HepG2 (cell line): ENCODE results near the gene FUCA1. TPM values are rescaled to one million over a fixed set of nuclear protein-coding genes. Genes with fewer than 3 reads are reported as not detected.

Source experiments
- HNF4A ChIP-seq: sonication (generic); formaldehyde crosslinking; IDR thresholded peaks from 2 replicates; pipeline ENCODE4 v1.4.0; 2020; ENCODE audit warnings: missing genetic modification reagents
- ISX ChIP-seq: sonication (generic); formaldehyde crosslinking; conservative IDR thresholded peaks from 2 replicates; pipeline ENCODE4 v1.5.0; 2020; ENCODE audit warnings: missing genetic modification reagents
- MED8 ChIP-seq: sonication (generic); formaldehyde crosslinking; IDR thresholded peaks from 2 replicates; pipeline ENCODE4 v1.8.1; 2023; ENCODE audit warnings: mild to moderate bottlenecking, missing genetic modification reagents; ENCODE audit not compliant: insufficient replicate concordance
- MEF2D ChIP-seq: sonication (generic); formaldehyde crosslinking; IDR thresholded peaks from 2 replicates; pipeline ENCODE4 v1.5.1; 2020; ENCODE audit warnings: mild to moderate bottlenecking, missing genetic modification reagents
- MLLT10 ChIP-seq: sonication (generic); formaldehyde crosslinking; IDR thresholded peaks from 2 replicates; pipeline ENCODE4 v1.4.0; 2020; ENCODE audit warnings: missing genetic modification reagents
- PHB2 ChIP-seq: fragments of 450-650 bp; IDR thresholded peaks from 2 replicates; pipeline ENCODE4 v1.6.1; 2018; ENCODE audit not compliant: partially characterized antibody
- PHF20 ChIP-seq: sonication (generic); formaldehyde crosslinking; IDR thresholded peaks from 2 replicates; pipeline ENCODE4 v1.5.0; 2020; ENCODE audit warnings: mild to moderate bottlenecking, missing genetic modification reagents
- PHF8 ChIP-seq: sonication (generic); formaldehyde crosslinking; IDR thresholded peaks from 2 replicates; pipeline ENCODE4 v1.5.0; 2020; ENCODE audit warnings: missing genetic modification reagents
- ZNF143 ChIP-seq: sonication (generic); formaldehyde crosslinking; IDR thresholded peaks from 2 replicates; pipeline ENCODE4 v1.4.0; 2020; ENCODE audit warnings: missing genetic modification reagents
- ZNF256 ChIP-seq: sonication (generic); formaldehyde crosslinking; conservative IDR thresholded peaks from 2 replicates; pipeline ENCODE4 v1.4.0; 2020; ENCODE audit warnings: missing genetic modification reagents
- ZNF430 ChIP-seq: sonication (generic); formaldehyde crosslinking; IDR thresholded peaks from 2 replicates; pipeline ENCODE4 v1.9.0; 2021; ENCODE audit warnings: mild to moderate bottlenecking, missing genetic modification reagents
- ZNF556 ChIP-seq: sonication (generic); formaldehyde crosslinking; IDR thresholded peaks from 2 replicates; pipeline ENCODE4 v1.4.0; 2020; ENCODE audit warnings: mild to moderate bottlenecking, missing genetic modification reagents, borderline replicate concordance
- ZNF569 ChIP-seq: sonication (generic); formaldehyde crosslinking; IDR thresholded peaks from 2 replicates; pipeline ENCODE4 v1.5.0; 2020; ENCODE audit warnings: mild to moderate bottlenecking, missing genetic modification reagents, moderate library complexity, borderline replicate concordance
- ZNF607 ChIP-seq: sonication (generic); formaldehyde crosslinking; IDR thresholded peaks from 2 replicates; pipeline ENCODE4 v1.5.1; 2020; ENCODE audit warnings: missing genetic modification reagents, mild to moderate bottlenecking, borderline replicate concordance
- ZNF777 ChIP-seq: sonication (generic); formaldehyde crosslinking; IDR thresholded peaks from 2 replicates; pipeline ENCODE4 v1.4.0; 2020; ENCODE audit warnings: missing genetic modification reagents
- polyA plus RNA-seq, 8 experiments: library from polyadenylated mRNA; depleted of rRNA in 3 of 8; stranded (reverse) in 7 of 8; unstranded in 1 of 8; fragments of >200 nt; fragmentation: Illumina TruSeq in 4 of 8; extraction: Trizol in 4 of 8; gene quantifications; 2 replicates each; pipeline versions ENCODE4 v1.2.1 to v1.2.3, GENCODE V29; 2011 to 2016; ENCODE audit warnings: low read depth in 4 of 8, missing spikeins in 1 of 8, mixed read lengths in 1 of 8; ENCODE audit not compliant: insufficient read depth in 1 of 8
- total RNA-seq, 5 experiments: library from RNA; depleted of rRNA; stranded (reverse); fragments of >200 nt; fragmentation: Illumina TruSeq; extraction: Trizol; gene quantifications; 2 replicates each; pipeline ENCODE4 v1.2.3, GENCODE V29; 2016; ENCODE audit warnings: low read depth in 1 of 5
- TF ChIP-seq, protein P1 (sequence below): sonication (generic); formaldehyde crosslinking; IDR thresholded peaks from 2 replicates; pipeline ENCODE4 v1.5.1; 2020; ENCODE audit warnings: mild to moderate bottlenecking, moderate library complexity, missing genetic modification reagents
- TF ChIP-seq, protein P2 (sequence below): sonication (generic); formaldehyde crosslinking; IDR thresholded peaks from 2 replicates; pipeline ENCODE4 v1.5.0; 2020; ENCODE audit warnings: mild to moderate bottlenecking, missing genetic modification reagents
- TF ChIP-seq, protein P3 (sequence below): sonication (generic); formaldehyde crosslinking; IDR thresholded peaks from 2 replicates; pipeline ENCODE4 v1.8.0; 2023; ENCODE audit warnings: mild to moderate bottlenecking, missing genetic modification reagents
- TF ChIP-seq, protein P4 (sequence below): sonication (generic); formaldehyde crosslinking; IDR thresholded peaks from 2 replicates; pipeline ENCODE4 v1.5.0; 2020; ENCODE audit warnings: mild to moderate bottlenecking, missing genetic modification reagents, borderline replicate concordance
- TF ChIP-seq, protein P5 (sequence below): sonication (generic); formaldehyde crosslinking; IDR thresholded peaks from 2 replicates; pipeline ENCODE4 v1.8.0; 2022; ENCODE audit warnings: mild to moderate bottlenecking, missing genetic modification reagents, moderate library complexity

The FUCA1 gene
- total and polyA plus RNA-seq, 2 of the 13 experiments (the other 11 are each of a cell fraction or from before 2014, with no cell fraction given): 32.7 to 33.6 TPM

- no peak for TF ChIP-seq MLLT10 (CRISPR knock-in tag)
- TF ChIP-seq ZNF569: no peak
- TF ChIP-seq PHB2: no peak
- TF ChIP-seq ZNF256 (CRISPR knock-in tag): peak; percentile 66
- peak; percentile 72 for TF ChIP-seq MED8 (CRISPR knock-in tag)
- TF ChIP-seq ZNF556: peak; percentile 62; the same call in 1 of the 2 replicates
- TF ChIP-seq, protein P1, sequence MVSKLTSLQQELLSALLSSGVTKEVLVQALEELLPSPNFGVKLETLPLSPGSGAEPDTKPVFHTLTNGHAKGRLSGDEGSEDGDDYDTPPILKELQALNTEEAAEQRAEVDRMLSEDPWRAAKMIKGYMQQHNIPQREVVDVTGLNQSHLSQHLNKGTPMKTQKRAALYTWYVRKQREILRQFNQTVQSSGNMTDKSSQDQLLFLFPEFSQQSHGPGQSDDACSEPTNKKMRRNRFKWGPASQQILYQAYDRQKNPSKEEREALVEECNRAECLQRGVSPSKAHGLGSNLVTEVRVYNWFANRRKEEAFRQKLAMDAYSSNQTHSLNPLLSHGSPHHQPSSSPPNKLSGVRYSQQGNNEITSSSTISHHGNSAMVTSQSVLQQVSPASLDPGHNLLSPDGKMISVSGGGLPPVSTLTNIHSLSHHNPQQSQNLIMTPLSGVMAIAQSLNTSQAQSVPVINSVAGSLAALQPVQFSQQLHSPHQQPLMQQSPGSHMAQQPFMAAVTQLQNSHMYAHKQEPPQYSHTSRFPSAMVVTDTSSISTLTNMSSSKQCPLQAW (CRISPR knock-in tag): peak; percentile 33; the same call in 1 of the 2 replicates
- TF ChIP-seq PHF20 (CRISPR knock-in tag): peak; percentile 64
- 0 out of 2 replicates have a peak, but pooled peaks have one; percentile 7 for TF ChIP-seq HNF4A
- peak; percentile 39; the same call in 1 of the 2 replicates for TF ChIP-seq ZNF143 (CRISPR knock-in tag)
- TF ChIP-seq PHF8 (CRISPR knock-in tag): peak; percentile 91
- TF ChIP-seq ZNF607 (CRISPR knock-in tag): peak; percentile 87
- TF ChIP-seq, protein P2, sequence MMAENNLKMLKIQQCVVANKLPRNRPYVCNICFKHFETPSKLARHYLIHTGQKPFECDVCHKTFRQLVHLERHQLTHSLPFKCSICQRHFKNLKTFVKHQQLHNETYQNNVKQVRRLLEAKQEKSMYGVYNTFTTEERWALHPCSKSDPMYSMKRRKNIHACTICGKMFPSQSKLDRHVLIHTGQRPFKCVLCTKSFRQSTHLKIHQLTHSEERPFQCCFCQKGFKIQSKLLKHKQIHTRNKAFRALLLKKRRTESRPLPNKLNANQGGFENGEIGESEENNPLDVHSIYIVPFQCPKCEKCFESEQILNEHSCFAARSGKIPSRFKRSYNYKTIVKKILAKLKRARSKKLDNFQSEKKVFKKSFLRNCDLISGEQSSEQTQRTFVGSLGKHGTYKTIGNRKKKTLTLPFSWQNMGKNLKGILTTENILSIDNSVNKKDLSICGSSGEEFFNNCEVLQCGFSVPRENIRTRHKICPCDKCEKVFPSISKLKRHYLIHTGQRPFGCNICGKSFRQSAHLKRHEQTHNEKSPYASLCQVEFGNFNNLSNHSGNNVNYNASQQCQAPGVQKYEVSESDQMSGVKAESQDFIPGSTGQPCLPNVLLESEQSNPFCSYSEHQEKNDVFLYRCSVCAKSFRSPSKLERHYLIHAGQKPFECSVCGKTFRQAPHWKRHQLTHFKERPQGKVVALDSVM: peak; percentile 39; the same call in 1 of the 2 replicates
- TF ChIP-seq, protein P3, sequence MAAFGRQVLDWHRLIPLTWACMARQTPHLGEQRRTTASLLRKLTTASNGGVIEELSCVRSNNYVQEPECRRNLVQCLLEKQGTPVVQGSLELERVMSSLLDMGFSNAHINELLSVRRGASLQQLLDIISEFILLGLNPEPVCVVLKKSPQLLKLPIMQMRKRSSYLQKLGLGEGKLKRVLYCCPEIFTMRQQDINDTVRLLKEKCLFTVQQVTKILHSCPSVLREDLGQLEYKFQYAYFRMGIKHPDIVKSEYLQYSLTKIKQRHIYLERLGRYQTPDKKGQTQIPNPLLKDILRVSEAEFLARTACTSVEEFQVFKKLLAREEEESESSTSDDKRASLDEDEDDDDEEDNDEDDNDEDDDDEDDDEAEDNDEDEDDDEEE (CRISPR knock-in tag): peak; percentile 36; the same call in 1 of the 2 replicates
- TF ChIP-seq ISX (CRISPR knock-in tag): 0 out of 2 replicates have a peak, but pooled peaks have one; percentile 34
- TF ChIP-seq ZNF777 (CRISPR knock-in tag): peak; percentile 61; the same call in 1 of the 2 replicates
- peak; percentile 59; the same call in 1 of the 2 replicates for TF ChIP-seq MEF2D
- peak; percentile 72; the same call in 1 of the 2 replicates for TF ChIP-seq ZNF430 (CRISPR knock-in tag)
- TF ChIP-seq, protein P4, sequence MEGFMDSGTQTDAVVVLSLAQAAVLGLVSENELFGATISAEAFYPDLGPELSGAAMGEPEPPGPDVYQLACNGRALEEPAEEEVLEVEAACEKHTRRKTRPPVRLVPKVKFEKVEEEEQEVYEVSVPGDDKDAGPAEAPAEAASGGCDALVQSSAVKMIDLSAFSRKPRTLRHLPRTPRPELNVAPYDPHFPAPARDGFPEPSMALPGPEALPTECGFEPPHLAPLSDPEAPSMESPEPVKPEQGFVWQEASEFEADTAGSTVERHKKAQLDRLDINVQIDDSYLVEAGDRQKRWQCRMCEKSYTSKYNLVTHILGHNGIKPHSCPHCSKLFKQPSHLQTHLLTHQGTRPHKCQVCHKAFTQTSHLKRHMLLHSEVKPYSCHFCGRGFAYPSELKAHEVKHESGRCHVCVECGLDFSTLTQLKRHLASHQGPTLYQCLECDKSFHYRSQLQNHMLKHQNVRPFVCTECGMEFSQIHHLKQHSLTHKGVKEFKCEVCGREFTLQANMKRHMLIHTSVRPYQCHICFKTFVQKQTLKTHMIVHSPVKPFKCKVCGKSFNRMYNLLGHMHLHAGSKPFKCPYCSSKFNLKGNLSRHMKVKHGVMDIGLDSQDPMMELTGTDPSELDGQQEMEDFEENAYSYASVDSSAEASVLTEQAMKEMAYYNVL (CRISPR knock-in tag): peak; percentile 59; the same call in 1 of the 2 replicates
- TF ChIP-seq, protein P5, sequence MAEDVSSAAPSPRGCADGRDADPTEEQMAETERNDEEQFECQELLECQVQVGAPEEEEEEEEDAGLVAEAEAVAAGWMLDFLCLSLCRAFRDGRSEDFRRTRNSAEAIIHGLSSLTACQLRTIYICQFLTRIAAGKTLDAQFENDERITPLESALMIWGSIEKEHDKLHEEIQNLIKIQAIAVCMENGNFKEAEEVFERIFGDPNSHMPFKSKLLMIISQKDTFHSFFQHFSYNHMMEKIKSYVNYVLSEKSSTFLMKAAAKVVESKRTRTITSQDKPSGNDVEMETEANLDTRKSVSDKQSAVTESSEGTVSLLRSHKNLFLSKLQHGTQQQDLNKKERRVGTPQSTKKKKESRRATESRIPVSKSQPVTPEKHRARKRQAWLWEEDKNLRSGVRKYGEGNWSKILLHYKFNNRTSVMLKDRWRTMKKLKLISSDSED: no peak
Measured at GRCh38 chr1:23867895-23868556, at the start of gene FUCA1 (continued).
